Astrocyte of the spinal cord (primary cell): ENCODE measurements around the gene FAM149B1.

ENCODE experiments used
- DNase-seq: peaks from one replicate; pipeline ENCODE4 v3.0.0; 2011; ENCODE audit warnings: low read depth, low spot score
- H3K4me3 ChIP-seq: 2 replicates; pipeline ENCODE4 v1.5.1; 2011; ENCODE audit warnings: low read depth, mild to moderate bottlenecking, low read length, moderate library complexity
- CTCF ChIP-seq: IDR thresholded peaks from 2 replicates; pipeline ENCODE4 v1.5.1; 2012; ENCODE audit warnings: low read depth, mild to moderate bottlenecking, low read length, inconsistent platforms
- in situ Hi-C: cut with HindIII; loops from 2 replicates; pipeline ENCODE4 v1.10.0; 2017; ENCODE audit warnings: low sequenced_read_pairs

The FAM149B1 gene

GRCh38 chr10:73210395-73211105, 42.6 kb downstream of the FAM149B1 start:
- DNase-seq, result no peak
- H3K4me3 ChIP-seq, result no peak overlapping the region
- no peak for TF ChIP-seq CTCF
- in situ Hi-C loops, result no loop called here

- H3K4me3 ChIP-seq, result no peak overlapping the region
- no peak for TF ChIP-seq CTCF
- DNase-seq, result no peak
- in situ Hi-C loops, result no loop called here
Measured at GRCh38 chr10:73211106-73211811, 43.3 kb downstream of the FAM149B1 start.

DNA sequence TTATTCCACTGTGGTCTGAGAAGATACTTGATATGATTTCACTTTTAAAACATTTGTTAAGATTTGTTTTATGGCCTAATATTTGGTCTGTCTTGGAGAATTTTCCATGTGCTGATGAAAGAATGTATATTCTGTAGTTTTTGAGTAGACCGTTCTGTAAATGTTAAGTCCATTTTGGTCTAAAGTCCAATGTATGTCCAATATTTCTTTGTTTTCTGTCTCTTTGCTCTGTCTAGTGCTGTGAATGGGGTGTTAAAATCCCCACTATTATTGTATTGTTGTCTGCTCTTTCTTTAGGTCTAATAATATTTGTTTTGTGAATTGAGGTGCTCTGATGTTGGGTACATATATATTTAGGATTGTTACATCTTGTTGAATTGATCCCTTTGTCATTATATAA, 47.8 kb downstream of the FAM149B1 start:
- TF ChIP-seq CTCF, result no peak
- in situ Hi-C loops, result no loop called here

DNA sequence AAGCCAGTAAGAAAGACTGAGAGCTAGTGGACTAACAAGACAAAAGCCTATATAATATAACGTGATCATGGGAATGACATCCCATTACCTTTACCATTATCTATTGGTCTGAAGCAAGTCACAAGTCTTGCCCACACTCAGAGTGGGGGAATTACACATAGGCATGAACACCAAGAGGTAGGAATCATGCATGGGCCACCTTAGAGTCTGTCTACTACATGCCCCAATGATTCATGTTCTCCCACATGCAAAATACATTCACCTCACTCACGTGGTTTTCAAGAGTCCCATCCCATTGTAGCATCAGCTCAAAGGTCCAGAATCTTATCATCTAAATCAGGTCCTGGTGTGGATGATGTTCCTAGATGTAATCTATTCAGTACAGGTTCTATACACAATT, 49.7 kb downstream of the FAM149B1 start:
- no peak for DNase-seq
- H3K4me3 ChIP-seq, result no peak overlapping the region
- in situ Hi-C loops, result no loop called here
- TF ChIP-seq CTCF, result no peak

More for the DNA sequence above, 47.8 kb downstream of the FAM149B1 start:
- DNase-seq, result no peak
- H3K4me3 ChIP-seq, result no peak overlapping the region

DNA sequence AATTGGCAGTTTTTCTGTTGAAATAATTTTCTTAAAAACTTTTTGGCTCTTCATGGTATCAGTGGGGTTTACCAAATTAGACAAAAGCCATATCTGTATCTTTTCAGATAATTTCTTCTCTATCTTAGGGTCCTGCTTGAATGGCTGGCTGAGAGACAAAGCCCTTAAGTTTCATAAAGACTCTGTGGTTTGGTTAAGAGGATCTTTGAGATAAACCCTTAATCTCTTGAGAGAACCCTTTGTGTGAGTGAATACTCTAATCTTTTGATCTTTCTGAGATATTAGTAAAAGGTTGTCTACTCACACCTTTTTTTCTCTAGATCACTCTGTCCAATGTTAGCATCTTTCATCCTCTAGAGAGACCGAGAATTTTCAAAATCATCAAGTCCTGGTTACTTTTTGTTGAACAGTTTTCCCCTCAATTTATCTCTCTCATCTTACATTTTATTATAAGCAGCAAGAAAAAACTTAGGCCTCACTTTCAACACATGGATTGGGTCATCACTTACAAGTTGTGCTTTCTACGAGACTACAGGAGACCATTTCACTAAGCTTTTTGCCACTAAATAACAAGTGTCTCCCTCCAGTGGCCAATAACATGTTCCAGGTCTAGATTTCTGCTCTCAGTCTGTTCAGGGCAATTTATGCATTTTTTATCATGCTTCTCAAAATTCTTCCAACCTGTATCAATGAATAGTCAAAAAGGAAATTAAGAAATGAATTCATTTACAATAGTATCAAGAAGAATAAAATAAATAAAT, 50.7 kb downstream of the FAM149B1 start:
- DNase-seq, result peak; percentile 10
- no peak overlapping the region for H3K4me3 ChIP-seq
- in situ Hi-C loops, result no loop called here
- peak; percentile 50 for TF ChIP-seq CTCF

DNA sequence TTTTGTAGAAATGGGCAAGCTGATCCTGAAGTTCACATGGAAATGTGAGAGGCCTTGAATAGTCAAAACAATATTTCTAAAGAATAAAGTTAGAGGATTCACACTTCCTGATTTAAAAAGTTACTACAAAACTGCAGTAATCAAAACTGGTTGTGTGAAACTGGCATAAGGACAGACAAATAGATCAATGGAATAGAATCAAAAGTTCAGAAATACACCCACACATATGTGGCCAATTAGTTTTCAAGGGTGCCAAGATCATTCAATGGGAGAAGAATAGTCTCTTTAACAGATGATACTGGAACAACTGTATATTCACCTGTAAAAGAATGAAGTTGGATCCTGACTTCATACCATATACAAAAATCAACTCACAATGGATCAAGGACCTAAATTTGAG, 51.5 kb downstream of the FAM149B1 start:
- H3K4me3 ChIP-seq, result no peak overlapping the region
- in situ Hi-C loops, result no loop called here
- no peak for TF ChIP-seq CTCF
- no peak for DNase-seq
